NCI-H2029 (cell line): ENCODE data around the gene METRNL.
"Not testable (repeated sequence)": the region's sequence is repeated elsewhere in the genome, so short reads cannot be mapped to it uniquely, and the experiment has no call there.

Experiments used
- DNase-seq: peaks from one replicate; lab custom pipeline; 2025; lab: John Stamatoyannopoulos, UW

METRNL gene

GRCh38 chr17:83107656-83108048 is 28.2 kb downstream of the METRNL start:
- DNase-seq = no peak

GRCh38 chr17:83108709-83109108 is 29.3 kb downstream of the METRNL start:
- no peak for DNase-seq

GRCh38 chr17:83109386-83109785 is 30.0 kb downstream of the METRNL start:
- no peak for DNase-seq

GRCh38 chr17:83109793-83110645 is 30.6 kb downstream of the METRNL start:
- peak; percentile 82 for DNase-seq

GRCh38 chr17:83110735-83111134 is 31.3 kb downstream of the METRNL start:
- no peak for DNase-seq

GRCh38 chr17:83111516-83112282 is 32.3 kb downstream of the METRNL start:
- no peak for DNase-seq

- DNase-seq = no peak
Observed at GRCh38 chr17:83113381-83113780, 34.0 kb downstream of the METRNL start.

- no peak for DNase-seq
Observed at GRCh38 chr17:83113792-83114191, 34.4 kb downstream of the METRNL start.

GRCh38 chr17:83114706-83115105 is 35.3 kb downstream of the METRNL start:
- no peak for DNase-seq

- DNase-seq = no peak
Observed at GRCh38 chr17:83115202-83115651, 35.8 kb downstream of the METRNL start.

GRCh38 chr17:83115832-83116231 is 36.4 kb downstream of the METRNL start:
- DNase-seq = no peak

GRCh38 chr17:83116311-83116771 is 36.9 kb downstream of the METRNL start:
- no peak for DNase-seq

- DNase-seq = no peak
Observed at GRCh38 chr17:83116783-83117555, 37.6 kb downstream of the METRNL start.

- no peak for DNase-seq
Observed at GRCh38 chr17:83117583-83117982, 38.2 kb downstream of the METRNL start.

- no peak for DNase-seq
Observed at GRCh38 chr17:83118071-83118841, 38.8 kb downstream of the METRNL start.

GRCh38 chr17:83119987-83120864 is 40.8 kb downstream of the METRNL start:
- DNase-seq = no peak

GRCh38 chr17:83121473-83121872 is 42.1 kb downstream of the METRNL start:
- not testable (repeated sequence) for DNase-seq

GRCh38 chr17:83121921-83122820 is 42.8 kb downstream of the METRNL start:
- DNase-seq = no peak

- no peak for DNase-seq
Observed at GRCh38 chr17:83122834-83123233, 43.4 kb downstream of the METRNL start.
